AG10803 (cell line): Measurements from ENCODE around the gene MRPS30.

Experiments used
- DNase-seq: peaks from one replicate; pipeline ENCODE4 v3.0.0; 2010; ENCODE audit warnings: low read depth
- H3K4me3 ChIP-seq: 2 replicates; pipeline ENCODE4 v1.5.1; 2011; ENCODE audit warnings: mild to moderate bottlenecking, low read length, control low read depth
- TF ChIP-seq, protein P1 (sequence below): conservative IDR thresholded peaks from 2 replicates; pipeline ENCODE4 v1.5.1; 2011; ENCODE audit warnings: mild to moderate bottlenecking, low read length, control low read depth, inconsistent platforms

The MRPS30 gene

GRCh38 chr5:44827681-44828080, 18.9 kb downstream of the MRPS30 start:
- TF ChIP-seq, protein P1, sequence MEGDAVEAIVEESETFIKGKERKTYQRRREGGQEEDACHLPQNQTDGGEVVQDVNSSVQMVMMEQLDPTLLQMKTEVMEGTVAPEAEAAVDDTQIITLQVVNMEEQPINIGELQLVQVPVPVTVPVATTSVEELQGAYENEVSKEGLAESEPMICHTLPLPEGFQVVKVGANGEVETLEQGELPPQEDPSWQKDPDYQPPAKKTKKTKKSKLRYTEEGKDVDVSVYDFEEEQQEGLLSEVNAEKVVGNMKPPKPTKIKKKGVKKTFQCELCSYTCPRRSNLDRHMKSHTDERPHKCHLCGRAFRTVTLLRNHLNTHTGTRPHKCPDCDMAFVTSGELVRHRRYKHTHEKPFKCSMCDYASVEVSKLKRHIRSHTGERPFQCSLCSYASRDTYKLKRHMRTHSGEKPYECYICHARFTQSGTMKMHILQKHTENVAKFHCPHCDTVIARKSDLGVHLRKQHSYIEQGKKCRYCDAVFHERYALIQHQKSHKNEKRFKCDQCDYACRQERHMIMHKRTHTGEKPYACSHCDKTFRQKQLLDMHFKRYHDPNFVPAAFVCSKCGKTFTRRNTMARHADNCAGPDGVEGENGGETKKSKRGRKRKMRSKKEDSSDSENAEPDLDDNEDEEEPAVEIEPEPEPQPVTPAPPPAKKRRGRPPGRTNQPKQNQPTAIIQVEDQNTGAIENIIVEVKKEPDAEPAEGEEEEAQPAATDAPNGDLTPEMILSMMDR, result no peak
- no peak for DNase-seq
- no peak overlapping the region for H3K4me3 ChIP-seq

- DNase-seq, result no peak
- TF ChIP-seq, protein P1, result no peak
- H3K4me3 ChIP-seq, result no peak overlapping the region
Observed at GRCh38 chr5:44828719-44829118, 20.0 kb downstream of the MRPS30 start.

- DNase-seq, result no peak
- TF ChIP-seq, protein P1, result no peak
Observed at GRCh38 chr5:44830951-44831350, 22.2 kb downstream of the MRPS30 start.

GRCh38 chr5:44833249-44833648, 24.5 kb downstream of the MRPS30 start:
- H3K4me3 ChIP-seq, result no peak overlapping the region
- TF ChIP-seq, protein P1, result no peak
- DNase-seq, result no peak

More at GRCh38 chr5:44830951-44831350, 22.2 kb downstream of the MRPS30 start:
- H3K4me3 ChIP-seq, result no peak overlapping the region

DNA sequence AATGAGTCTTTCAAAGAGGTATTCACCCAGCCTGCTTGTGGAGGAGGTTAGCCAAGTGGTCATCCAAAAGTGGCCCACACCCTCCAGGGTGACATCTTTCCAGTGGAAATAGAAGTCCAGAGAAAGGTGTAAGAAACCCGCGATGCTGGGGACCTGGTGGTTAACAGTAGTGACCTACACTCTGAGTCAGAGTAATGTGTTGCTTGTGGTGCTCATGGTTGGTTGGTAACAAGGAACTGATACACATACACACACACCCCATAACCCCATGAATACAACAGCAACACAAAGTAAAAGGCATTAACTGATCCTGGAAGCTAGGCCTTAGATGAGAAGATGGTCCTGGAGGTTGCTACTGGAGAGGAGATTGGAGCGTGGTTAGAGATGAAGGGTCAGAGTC, 26.9 kb downstream of the MRPS30 start:
- no peak for DNase-seq
- H3K4me3 ChIP-seq, result no peak overlapping the region
- TF ChIP-seq, protein P1, result no peak

DNA sequence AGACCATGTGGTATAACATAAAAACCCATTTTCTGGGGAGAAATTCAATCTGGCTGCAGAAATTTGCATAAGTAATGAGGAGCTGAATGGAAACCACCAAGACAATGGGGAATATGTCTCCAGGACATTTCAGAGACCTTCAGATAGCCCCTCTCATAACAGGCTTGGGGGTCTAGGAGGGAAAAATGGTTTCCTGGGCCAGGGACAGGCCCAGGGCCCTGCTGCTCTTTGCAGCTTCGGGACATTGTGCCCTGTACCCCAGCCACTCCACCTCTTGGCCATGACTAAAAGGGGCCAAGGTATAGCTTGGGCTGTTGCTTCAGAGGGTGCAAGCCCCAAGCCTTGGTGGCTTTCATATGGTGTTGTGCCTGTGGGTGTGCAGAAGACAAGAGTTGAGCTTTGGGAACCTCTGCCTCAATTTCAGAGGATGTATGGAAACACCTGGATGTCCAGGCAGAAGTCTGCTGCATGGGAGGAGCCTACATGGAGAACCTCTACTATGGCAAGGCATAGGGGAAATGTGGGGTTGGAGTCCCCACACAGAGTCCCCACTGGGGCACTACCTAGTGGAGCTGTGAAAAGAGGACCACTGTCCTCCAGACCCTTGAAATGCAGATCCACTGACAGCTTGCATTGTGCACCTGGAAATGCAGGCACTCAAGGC, 30.4 kb downstream of the MRPS30 start:
- no peak overlapping the region for H3K4me3 ChIP-seq
- TF ChIP-seq, protein P1, result no peak
- no peak for DNase-seq

- no peak for DNase-seq
- TF ChIP-seq, protein P1, result no peak
- no peak overlapping the region for H3K4me3 ChIP-seq
Observed at GRCh38 chr5:44842496-44843282, 33.9 kb downstream of the MRPS30 start.
